DMS53 treated with DMSO at 0.1 percent for 48 hours (cell line): ENCODE data around the gene SMPD3.
A peak's percentile ranks its signal among the peaks of the same experiment; 100 is the strongest.

ENCODE experiments used
- DNase-seq: peaks from one replicate; lab custom pipeline; 2025; ENCODE audit not compliant: unreplicated experiment; lab: John Stamatoyannopoulos, UW

Gene SMPD3

GRCh38 chr16:68472581-68472980, 24.3 kb upstream of the SMPD3 start:
- DNase-seq = no peak

GRCh38 chr16:68470461-68471150, 22.3 kb upstream of the SMPD3 start:
- DNase-seq = no peak

- DNase-seq = no peak
These were observed 21.6 kb upstream of the SMPD3 start for GRCh38 chr16:68469796-68470460.

- no peak for DNase-seq
These were observed 20.5 kb upstream of the SMPD3 start for GRCh38 chr16:68468842-68469241.

- DNase-seq = no peak
These were observed 17.9 kb upstream of the SMPD3 start for GRCh38 chr16:68466174-68466573.

- DNase-seq = no peak
These were observed 15.6 kb upstream of the SMPD3 start for GRCh38 chr16:68463904-68464303.

- no peak for DNase-seq
These were observed 11.8 kb upstream of the SMPD3 start for GRCh38 chr16:68460067-68460466.

- no peak for DNase-seq
These were observed 11.1 kb upstream of the SMPD3 start for GRCh38 chr16:68459457-68459856.

- DNase-seq = no peak
These were observed 10.2 kb upstream of the SMPD3 start for GRCh38 chr16:68458551-68458950.

- no peak for DNase-seq
These were observed 9.8 kb upstream of the SMPD3 start for GRCh38 chr16:68458101-68458500.

- DNase-seq = no peak
These were observed 7.3 kb upstream of the SMPD3 start for GRCh38 chr16:68455631-68456030.

- no peak for DNase-seq
These were observed 6.7 kb upstream of the SMPD3 start for GRCh38 chr16:68454920-68455435.

GRCh38 chr16:68453816-68454215, 5.5 kb upstream of the SMPD3 start:
- no peak for DNase-seq

- DNase-seq = no peak
These were observed 3.9 kb upstream of the SMPD3 start for GRCh38 chr16:68452176-68452575.

GRCh38 chr16:68451676-68452075, 3.4 kb upstream of the SMPD3 start:
- DNase-seq = no peak

GRCh38 chr16:68450741-68451255, 2.5 kb upstream of the SMPD3 start:
- no peak for DNase-seq

GRCh38 chr16:68447653-68448359, 502 bp downstream of the SMPD3 start:
- DNase-seq = no peak

- DNase-seq = no peak
These were observed 1.3 kb downstream of the SMPD3 start for GRCh38 chr16:68446681-68447652.

GRCh38 chr16:68445458-68445857, 2.9 kb downstream of the SMPD3 start:
- DNase-seq = peak; percentile 44

GRCh38 chr16:68444056-68444657, 4.2 kb downstream of the SMPD3 start:
- no peak for DNase-seq
